Pons (tissue), 1 donor: ENCODE data around the gene ERBB4.
"Not testable (repeated sequence)": the region's sequence is repeated elsewhere in the genome, so short reads cannot be mapped to it uniquely, and the experiment has no call there.

ENCODE experiments used
- DNase-seq: peaks from one replicate; pipeline ENCODE4 v3.0.0-alpha.2; 2016; ENCODE audit warnings: low spot score

The ERBB4 gene

DNA sequence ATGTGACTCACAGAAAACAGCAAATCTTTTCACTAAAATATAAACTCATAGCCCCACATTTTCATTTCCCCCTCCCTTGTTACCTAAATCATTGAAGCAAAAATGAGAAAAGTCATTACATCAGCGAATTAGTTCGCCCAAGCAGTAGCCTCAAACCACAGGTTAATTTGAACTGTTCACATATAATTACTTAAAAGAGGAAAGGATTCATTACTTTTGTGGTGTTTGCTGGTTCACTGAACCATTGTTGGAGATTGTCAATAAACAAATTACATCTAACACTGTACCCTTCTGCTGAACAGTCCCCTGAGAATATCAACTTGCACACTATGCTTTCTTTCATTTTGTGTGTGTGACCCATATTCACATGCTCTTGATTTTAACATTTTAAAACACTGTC lies 238.7 kb downstream of the ERBB4 start:
- DNase-seq: no peak

DNA sequence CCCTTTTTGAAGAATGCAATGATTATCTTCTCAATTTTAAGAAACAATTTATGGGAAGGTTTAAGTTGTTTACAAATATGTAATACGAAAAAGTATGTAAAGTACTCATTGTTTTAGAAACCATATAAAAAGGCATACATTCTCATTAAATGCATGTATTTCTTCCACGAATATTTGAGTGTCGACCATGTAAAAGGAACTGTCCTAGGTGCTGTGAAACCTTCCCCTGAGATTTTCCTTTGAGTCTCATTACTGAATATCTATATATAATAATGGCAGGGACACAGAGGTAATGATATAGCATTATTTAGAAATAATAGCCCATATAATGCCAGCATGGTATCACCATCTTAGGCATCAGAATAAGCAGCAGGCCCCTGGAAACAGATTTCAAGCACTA lies 239.3 kb downstream of the ERBB4 start:
- no peak for DNase-seq

DNA sequence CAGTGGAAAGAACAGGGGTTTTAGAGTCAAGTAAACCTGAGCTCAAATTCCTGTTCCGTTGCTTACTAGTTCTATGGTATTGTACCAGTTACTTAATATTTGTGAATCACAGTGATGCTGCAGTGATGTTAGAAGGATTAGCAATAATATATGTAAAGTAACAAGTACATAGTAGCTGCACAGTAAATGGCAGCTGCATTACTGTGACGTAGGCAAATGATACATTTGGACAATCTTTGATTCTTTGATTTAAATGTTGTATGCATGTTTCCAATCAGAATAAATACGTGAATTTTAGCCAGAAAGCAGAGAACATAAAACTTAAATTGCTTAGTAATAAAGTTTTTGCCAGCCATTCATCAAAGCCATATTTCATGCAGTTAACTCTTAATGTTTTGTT lies 243.0 kb downstream of the ERBB4 start:
- DNase-seq: no peak

DNA sequence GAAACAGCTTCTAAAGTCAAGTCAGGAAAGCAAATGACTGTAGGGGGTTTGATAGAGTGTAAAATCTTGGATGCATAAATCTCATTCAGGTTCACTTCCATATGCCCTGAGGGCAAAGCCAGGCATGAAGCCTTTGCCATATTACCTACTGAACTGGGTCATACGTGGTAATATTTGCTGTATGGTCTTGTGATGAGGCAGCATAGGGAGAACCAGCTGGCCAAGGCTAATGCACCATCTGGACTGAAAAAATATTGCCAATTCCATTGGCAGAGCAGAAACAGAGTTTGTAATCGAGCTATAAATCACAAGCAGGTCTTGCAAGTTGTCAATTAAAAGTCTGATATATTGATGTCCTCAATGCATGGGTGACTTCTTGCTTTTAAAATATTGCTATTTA lies 243.8 kb downstream of the ERBB4 start:
- no peak for DNase-seq

DNA sequence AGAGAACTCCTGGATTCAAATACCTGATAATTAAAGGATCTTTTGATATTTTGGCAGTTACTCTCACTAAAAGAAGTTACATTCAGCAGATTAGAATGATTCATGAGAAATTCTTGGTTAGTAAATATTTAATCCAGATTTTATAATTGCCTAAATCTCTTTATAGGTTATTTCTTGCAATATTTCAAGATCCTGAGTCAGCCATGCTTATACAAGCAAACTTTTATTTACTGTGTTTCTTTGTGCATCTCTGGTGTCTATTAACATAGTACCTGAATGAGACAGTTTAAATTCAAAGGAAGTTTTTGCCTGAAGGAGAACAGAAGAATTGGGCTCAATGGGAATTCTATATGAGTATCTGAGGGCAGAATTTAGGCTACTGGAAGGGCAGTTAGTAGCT lies 249.3 kb downstream of the ERBB4 start:
- no peak for DNase-seq

DNA sequence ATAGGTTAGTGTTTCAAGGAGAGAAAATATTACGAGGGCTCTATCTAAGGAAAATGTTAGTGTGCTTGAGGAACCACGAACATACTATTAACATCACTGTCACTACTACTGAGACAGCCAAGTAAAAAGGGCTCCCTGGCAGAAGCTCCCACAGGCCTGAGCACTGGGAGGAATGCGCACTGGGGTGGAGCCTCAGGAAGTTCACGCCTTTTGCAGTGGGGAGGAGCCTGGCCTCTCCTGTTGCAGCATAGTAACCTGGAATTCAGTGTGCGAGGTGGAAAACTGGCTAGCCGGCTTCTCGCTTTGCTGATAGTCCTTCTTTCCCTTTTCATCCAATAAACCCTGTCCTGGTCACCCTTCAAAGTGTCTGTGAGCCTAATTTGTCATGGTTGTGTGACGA lies 250.3 kb downstream of the ERBB4 start:
- no peak for DNase-seq

DNA sequence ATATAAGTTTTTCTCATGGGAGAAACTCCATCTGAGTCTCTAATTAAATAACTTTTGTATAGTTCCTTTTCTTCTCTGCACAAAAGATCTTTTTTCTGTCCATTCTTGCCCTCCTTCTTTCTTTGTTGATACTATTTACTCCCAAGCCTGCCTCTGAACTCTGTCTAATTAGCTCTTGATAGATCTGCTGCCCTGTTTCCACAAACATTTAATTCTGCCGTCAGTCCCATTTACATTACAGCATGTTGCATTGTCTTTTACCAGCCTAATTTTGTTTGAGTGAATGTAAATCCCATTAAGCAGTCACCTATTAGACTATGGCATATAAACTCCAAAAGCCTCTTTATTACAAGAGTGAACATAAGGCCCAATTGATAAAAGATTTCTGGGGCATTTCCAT lies 254.4 kb downstream of the ERBB4 start:
- DNase-seq: no peak

DNA sequence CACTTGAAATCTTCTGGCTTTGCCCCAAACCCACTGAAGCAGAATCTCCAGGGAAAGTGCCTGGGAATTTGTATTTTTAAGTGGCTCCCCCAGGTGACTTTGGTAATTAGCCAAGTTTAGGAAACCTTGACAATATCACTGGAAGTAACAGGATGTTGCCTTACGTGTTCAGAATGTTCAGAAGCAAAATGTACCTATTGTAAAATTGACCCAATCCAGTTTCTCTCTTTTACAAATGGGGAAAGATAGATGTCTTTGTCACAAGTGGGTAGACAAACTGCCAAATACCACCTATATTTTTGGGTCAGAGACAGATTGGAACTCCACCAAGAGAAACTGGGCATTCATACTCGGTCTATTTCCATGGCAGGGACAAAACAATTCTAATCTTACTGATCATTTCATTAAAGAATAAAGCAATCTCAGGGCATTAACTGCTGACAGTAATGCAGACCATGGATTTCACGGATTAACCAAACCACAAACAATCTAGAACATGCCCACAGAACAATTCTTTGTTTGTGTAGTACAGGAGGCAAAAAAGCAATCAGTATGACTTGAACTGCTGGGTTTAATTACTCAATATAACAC lies 255.8 kb downstream of the ERBB4 start:
- DNase-seq: peak; percentile 34

DNA sequence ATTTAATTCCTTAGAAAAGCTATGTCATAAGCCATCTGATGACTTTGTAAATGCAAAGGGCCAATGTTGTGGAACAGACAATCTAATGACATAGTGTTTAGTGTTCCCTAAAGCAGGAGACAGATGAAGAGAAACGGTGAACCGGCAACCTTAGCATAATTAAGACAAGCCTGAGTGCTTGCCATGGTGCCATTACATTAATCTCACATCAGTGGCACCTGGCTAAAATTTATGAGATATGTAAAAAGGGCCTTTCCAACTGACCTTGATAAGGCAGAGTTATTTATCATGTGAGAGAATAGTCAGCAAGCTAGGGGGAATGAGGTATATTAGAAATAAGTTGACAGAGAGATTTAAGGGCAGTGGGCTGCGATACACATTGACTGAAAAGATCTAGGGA lies 261.8 kb downstream of the ERBB4 start:
- DNase-seq: no peak

DNA sequence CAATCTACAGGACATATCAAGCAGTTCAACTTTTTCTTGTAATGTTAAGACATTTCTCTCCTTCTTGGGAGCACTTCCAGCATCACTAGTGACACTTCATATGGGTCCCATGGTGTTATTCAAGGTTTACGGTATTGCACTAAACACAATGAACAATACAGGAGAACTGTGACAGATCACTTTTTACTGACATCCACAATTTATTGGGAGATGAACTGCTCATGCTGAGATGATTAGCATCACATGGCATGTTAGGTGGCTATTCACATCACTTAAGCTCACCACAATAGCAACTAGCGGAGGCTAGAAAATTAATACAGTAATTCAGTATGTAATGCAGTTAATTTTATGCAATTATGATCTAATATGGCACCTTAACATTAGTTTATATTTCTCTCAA lies 264.4 kb downstream of the ERBB4 start:
- no peak for DNase-seq

DNA sequence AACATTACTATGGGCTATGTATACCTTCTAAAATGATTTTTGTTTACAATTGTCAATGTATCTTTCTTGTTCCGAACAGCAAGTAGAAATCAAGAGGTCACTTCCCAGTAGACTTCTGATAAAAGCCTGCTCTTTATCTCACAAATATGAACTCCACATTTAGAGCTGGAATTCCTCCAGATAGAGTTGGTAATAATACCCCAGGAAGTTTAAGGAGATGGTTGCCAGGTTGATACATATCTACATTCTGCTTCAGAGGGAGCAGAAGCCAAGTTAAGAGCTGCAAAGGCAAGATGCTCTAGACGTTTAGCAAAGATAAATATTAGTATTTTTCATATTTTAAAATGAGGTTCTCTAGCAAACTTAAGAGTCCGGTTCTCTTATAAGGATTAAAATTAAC lies 267.0 kb downstream of the ERBB4 start:
- DNase-seq: no peak

DNA sequence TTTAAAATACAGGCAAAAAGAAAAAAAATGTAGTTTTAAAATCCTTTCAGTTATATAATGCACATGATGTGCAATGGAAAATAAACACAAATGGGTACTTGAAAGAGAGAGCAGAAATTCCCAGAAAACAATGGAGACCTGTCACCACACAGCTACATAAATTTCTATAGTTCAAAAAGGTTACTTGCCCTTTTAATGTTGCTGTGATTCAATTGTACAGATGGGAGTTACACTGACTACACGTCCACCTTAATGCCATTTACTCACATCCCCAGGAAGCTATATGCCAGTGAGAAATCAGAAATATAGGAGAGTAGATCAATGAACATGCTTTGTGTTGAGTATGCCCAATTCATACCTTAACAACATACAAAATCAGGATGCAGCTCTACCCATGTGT lies 269.6 kb downstream of the ERBB4 start:
- no peak for DNase-seq

DNA sequence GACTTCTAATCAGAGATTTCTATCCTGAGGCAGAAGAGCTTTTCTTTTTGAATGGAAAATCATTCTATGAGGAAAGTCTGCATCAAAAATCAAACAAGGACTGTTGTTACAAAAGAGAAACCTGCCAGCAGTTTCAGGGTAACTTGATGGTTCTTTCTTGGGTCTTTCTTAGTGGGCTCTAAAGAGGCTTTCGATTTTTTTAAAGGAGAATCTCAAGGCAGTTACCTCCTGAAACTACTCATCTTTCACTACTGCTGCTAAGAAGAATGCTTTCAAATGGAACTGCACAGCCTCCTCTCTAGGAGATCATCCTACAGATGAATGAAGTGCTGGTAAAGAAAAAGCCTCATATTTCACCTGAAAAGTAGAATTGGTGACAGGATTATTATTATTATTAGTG lies 272.3 kb downstream of the ERBB4 start:
- DNase-seq: no peak

DNA sequence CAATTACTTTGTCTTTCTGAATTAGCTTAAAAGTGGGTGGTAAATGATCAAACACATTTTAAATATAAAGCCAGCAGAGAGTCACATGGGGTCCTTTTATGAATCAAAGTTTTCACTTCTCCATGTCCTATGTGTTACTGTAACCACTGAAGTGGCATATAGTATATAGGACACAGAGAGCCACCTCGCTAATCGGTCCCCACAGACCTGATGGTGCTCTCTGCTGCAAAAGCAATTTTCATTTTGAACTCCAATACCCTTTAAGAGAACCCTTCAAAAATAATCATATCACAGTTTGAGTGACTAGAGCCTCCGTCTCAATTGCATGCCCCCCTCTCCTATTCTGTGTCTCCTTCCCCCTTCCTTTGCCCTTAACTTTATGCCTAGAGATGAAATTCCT lies 272.8 kb downstream of the ERBB4 start:
- no peak for DNase-seq

DNA sequence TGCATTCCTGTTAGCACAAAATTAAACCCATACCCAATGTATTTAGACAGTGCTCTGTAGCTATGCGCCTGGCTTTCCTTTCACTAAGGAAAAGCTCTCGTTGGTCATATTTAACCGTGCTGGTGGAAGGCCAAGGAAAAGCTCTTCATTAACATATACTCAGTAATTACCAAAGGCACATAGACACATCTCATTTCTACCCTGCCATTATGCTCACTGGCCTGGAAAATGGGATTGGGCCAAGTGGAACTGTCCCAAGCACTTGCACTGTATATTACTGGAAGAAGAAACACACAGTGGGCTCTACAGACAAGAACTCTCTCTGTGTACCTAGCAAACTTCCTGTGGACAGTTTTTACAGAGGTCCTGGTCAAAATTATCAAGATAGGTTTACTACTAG lies 274.4 kb downstream of the ERBB4 start:
- DNase-seq: no peak

DNA sequence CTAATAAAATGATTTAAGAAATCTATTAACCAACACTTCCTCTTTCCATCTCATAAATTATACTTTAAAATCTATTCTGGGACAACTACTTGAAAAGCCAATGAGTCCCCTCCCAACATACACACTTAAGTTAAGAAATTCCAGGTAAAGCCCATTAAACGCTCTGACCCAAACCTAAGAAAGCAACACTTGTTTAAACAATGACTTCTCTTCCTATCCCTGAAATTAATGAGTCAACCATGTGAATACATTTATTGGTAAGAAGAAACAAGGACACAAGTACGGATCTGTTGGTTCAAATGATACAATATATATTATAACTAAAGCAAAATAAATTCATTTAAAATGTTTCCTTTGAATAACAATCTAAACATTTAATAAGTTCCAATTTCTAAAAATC lies 279.4 kb downstream of the ERBB4 start:
- no peak for DNase-seq

DNA sequence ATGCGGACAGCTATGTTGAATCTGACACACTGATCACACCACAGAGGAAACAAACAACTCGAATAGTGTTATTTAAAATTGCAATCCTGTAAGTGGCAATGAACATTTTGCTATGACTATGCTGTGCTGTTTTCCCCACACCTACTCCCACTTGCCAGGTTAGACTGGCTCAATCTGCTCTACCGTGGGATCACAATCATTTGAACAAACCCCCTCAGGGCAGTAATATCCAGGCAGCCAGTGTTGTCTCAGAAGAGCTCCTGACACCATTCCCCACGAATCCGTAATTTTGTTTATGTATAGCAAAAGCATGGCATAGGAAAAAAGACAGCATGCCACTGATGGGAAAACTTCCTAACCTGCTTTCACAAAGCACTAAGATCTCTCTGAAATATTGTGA lies 284.3 kb downstream of the ERBB4 start:
- no peak for DNase-seq

DNA sequence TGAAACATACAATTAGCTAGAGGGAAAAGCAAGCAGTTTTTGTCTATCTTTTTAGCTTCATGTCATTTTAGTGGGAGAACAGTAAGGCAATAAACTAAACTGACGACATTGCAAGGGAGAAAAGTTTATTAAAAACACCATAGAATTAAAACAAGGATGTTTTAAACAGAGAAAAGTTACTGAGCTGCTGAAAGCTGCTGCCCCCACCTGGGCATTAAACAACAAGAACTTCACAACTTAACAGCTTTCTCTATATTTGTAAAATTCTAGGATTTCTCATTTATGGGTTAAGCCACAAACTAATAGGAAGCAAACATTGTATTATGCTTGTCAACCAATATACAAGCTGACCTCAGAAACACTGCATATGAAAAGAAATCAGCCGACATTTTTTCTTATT lies 289.2 kb downstream of the ERBB4 start:
- peak; percentile 29 for DNase-seq

DNA sequence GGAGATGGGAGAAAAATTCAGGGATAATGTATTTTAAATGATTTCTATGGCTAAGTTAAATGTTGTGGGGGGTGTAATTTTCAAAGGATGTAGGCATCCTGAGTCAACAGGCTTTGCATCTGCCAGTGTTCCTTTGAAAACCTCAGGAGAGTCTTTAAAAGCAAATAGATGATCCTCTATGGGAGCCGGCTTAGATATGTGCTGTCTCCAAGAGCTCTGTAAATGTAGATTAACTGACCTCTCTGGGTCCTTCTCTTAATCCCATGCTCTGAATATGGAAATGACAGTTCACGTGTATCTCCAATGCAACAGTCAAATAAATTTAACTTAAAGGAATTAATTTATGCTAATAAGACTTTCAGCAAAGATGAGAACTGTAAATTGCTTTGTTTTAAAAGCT lies 292.7 kb downstream of the ERBB4 start:
- DNase-seq: no peak

DNA sequence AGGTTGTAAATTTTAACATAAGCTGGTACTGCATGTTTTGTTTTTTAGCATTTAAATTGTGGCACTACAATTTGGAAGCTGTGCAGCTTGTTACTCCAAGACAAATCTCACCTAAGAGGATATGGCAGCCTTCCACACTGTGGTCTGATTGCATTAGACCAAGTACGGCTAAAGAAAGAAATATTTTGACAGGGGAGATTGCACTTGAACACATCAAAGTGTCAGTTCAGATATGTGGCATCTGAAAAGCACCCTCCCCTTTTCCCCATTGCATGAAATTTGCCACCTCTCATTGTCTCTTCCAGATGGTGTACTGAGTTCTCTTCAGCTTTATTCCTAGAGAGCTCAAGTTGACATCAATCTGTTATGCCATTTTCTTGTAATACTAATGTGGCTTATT lies 295.9 kb downstream of the ERBB4 start:
- DNase-seq: no peak

DNA sequence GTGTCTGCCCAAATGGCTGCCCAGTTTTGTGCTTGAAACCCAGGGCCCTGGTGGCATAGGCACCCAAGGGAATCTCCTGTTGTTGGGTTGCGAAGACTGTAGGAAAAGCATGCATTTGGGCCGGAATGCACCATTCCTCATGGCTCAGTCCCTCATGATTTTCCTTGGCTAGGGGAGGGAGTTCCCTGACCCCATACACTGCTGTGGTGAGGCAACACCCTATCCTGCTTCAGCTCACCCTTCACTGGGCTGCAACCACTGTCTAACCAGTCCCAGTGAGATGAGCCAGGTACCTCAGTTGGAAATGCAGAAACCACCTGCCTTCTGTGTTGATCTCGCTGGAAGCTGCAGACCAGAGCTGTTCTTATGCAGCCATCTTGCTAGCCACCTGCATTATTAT lies 300.4 kb downstream of the ERBB4 start:
- not testable (repeated sequence) for DNase-seq

DNA sequence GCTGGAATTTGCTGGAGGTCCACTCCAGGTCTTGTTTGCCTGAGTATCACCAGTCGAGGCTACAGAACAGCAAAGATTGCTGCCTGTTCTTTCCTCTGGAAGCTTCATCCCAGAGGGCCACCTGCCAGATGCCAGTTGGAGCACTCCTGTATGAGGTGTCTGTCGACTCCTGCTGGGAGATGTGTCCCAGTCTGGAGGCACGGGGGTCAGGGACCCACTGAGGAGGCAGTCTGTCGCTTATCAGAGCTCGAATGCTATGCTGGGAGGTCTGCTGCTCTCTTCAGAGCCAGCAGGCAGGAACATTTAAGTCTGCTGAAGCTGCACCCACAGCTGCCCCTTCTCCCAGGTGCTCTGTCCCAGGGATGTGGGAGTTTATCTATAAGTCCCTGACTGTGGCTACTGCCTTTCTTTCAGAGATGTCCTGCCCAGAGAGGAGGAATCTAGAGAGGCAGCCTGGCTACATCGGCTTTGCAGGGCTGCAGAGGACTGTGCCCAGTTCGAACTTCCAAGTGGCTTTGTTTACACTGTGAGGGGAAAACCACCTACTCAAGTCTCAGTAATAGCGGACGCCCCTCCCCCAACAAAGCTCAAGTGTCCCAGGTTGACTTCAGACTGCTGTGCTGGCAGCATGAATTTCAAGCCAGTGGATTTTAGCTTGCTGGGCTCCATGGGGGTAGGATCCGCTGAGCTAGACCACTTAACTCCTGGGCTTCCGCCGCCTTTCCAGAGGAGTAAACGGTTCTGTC lies 301.1 kb downstream of the ERBB4 start:
- DNase-seq: no peak

DNA sequence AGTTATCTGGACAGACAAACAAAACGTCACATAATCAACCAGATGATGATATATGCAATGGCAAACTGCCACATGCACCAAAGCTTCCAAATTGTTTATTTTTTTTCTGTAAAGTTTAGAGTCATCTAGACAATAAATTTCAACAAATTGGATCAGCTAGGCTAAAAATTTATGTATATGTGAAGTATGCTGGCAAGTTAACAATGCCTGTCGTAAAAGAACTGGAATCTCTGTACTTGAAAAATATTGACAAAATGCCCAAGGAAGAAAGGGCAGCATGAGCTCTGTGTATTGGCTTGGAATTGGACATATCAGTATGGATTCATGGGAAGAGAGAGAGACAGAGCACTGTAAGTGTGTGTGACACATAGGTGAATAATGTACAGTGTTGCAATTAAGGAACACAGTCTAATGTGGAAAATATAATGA lies 309.8 kb downstream of the ERBB4 start:
- DNase-seq: no peak

DNA sequence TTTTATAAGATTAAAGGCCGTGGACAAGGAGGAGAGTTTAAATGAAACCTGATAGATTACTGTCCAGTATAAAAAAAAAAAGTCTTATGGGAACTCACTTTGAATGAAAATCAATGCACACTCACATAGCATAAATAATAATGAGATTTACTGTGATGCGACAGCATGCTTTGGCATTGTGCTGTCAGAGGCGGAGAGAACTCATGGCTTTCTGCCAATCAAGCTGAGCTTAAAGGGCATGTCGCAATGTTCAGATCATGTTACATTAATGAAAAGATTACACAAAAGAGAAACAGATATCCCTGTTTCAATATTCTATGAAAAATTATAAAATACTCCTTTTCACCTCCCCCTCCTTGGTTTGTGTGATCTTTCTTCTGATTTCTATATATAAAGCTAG lies 310.8 kb downstream of the ERBB4 start:
- DNase-seq: peak; percentile 51
